Measurements from ENCODE around the gene RFX4.

The RFX4 gene

GRCh38 chr12:106764220-106764619, 181.4 kb downstream of the RFX4 start:
- Histone ChIP-seq H3K27ac (replicated peaks) (no peak overlapping the region), H3K27me3 (ENCODE audit: insufficient read depth, poor library complexity, severe bottlenecking) (no peaks in the 10 kb centered on the region), H3K4me3 (replicated peaks; ENCODE audit: insufficient read depth, low read length) (no peak overlapping the region)
- DNase-seq (ENCODE audit: low read depth in 1 of 2, low spot score in 1 of 2): no peak
- TF ChIP-seq SPI1 (IDR thresholded peaks at IDR 0.05; ENCODE audit: borderline replicate concordance, low read depth) (no peak), REST (IDR thresholded peaks at IDR 0.05; ENCODE audit: insufficient replicate concordance, low read depth) (no peak), GABPA (IDR thresholded peaks at IDR 0.05; ENCODE audit: low read depth) (no peak), CTCF (IDR thresholded peaks at IDR 0.05; ENCODE audit: insufficient read depth, low read length) (no peak), POLR2AphosphoS5 (IDR thresholded peaks at IDR 0.05; ENCODE audit: low read depth) (no peak)

- Histone ChIP-seq H3K27me3 (ENCODE audit: insufficient read depth, poor library complexity, severe bottlenecking) (no peaks in the 10 kb centered on the region), H3K27ac (replicated peaks) (no peak overlapping the region), H3K4me3 (replicated peaks; ENCODE audit: insufficient read depth, low read length) (no peak overlapping the region)
- TF ChIP-seq POLR2AphosphoS5 (IDR thresholded peaks at IDR 0.05; ENCODE audit: low read depth): no peak
- TF ChIP-seq CTCF (IDR thresholded peaks at IDR 0.05; ENCODE audit: insufficient read depth, low read length): no peak
- no peak for TF ChIP-seq SPI1 (IDR thresholded peaks at IDR 0.05; ENCODE audit: borderline replicate concordance, low read depth)
- TF ChIP-seq REST (IDR thresholded peaks at IDR 0.05; ENCODE audit: insufficient replicate concordance, low read depth): no peak
- no peak for TF ChIP-seq GABPA (IDR thresholded peaks at IDR 0.05; ENCODE audit: low read depth)
- peak in 1 of 2 experiments; percentile 40 for DNase-seq (ENCODE audit: low read depth in 1 of 2, low spot score in 1 of 2)
Observed at GRCh38 chr12:106764738-106765137, 181.9 kb downstream of the RFX4 start.

- no peak for TF ChIP-seq CTCF (IDR thresholded peaks at IDR 0.05; ENCODE audit: insufficient read depth, low read length)
- no peak for TF ChIP-seq SPI1 (IDR thresholded peaks at IDR 0.05; ENCODE audit: borderline replicate concordance, low read depth)
- TF ChIP-seq GABPA (IDR thresholded peaks at IDR 0.05; ENCODE audit: low read depth): no peak
- TF ChIP-seq REST (IDR thresholded peaks at IDR 0.05; ENCODE audit: insufficient replicate concordance, low read depth): no peak
- no peak for TF ChIP-seq POLR2AphosphoS5 (IDR thresholded peaks at IDR 0.05; ENCODE audit: low read depth)
- Histone ChIP-seq H3K27me3 (ENCODE audit: insufficient read depth, poor library complexity, severe bottlenecking) (no peaks in the 10 kb centered on the region), H3K4me3 (replicated peaks; ENCODE audit: insufficient read depth, low read length) (no peak overlapping the region), H3K27ac (replicated peaks) (no peak overlapping the region)
- DNase-seq (ENCODE audit: low read depth in 1 of 2, low spot score in 1 of 2): no peak
Observed at GRCh38 chr12:106766393-106766826, 183.6 kb downstream of the RFX4 start.

Measured in HL-60 (cell line).